GM15510 (cell line): ENCODE data around the gene C12orf60.

Experiments
- POLR2A ChIP-seq: IDR thresholded peaks from 3 replicates; pipeline ENCODE4 v1.6.1; 2011; ENCODE audit warnings: borderline replicate concordance; ENCODE audit not compliant: insufficient read length; ENCODE audit errors: extremely low read depth

Gene C12orf60

DNA sequence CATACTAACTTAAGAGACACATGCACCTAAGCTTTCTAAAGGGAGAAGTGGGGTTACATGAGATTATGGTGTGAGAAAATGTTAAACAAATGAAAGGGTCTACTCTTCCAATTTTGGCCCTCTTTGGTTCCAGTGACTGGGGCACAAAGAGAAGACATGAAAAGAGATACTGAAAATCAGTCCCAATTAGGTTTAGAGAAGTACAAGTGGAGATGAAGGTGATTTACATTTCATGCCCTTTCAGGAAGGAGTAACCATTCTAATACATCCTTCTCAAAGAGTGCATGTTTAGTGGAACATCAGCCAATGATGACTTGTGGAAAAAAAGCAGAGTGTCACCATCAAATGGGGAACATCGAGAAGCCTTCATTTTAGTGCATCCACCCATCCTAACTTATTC, 67.8 kb downstream of the C12orf60 start:
- TF ChIP-seq POLR2A: no peak

DNA sequence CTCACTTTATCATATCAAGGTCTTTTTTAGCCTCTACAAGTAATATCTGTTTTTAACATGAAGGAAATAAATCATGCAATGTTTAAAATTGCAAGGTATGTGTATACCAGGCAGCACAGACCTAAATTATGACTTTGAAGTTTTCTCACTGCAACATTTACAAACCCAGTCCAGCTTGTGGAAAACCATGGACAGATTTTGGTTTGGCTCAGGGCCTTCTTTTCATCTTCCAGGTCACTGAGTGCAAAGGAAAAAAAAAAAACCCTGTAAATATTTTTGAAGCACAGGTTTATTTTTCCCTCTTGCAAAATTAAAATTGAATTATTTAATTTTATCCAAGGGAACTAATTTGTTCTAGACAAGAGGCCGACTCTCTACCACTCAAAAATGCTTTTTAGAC, 68.4 kb downstream of the C12orf60 start:
- no peak for TF ChIP-seq POLR2A

GRCh38 chr12:14873440-14874185, 70.1 kb downstream of the C12orf60 start:
- no peak for TF ChIP-seq POLR2A
